Neural crest cell (in vitro differentiated cells): Measurements from ENCODE around the gene ZNF415. TPM values are rescaled to one million over a fixed set of nuclear protein-coding genes. Genes with fewer than 3 reads are reported as not detected.

Experiments used
- DNase-seq: peaks from one replicate; pipeline ENCODE4 v3.0.0; 2021; ENCODE audit warnings: low read depth, mixed read lengths, low spot score
- H3K27ac Mint-ChIP-seq: one replicate; pipeline ENCODE4 v1.8.0; 2021; ENCODE audit warnings: mild to moderate bottlenecking, mixed read lengths; ENCODE audit not compliant: unreplicated experiment
- H3K27me3 Mint-ChIP-seq: 2 replicates; pipeline ENCODE4 v1.8.0; 2021; ENCODE audit warnings: low read depth, mild to moderate bottlenecking, mixed read lengths
- H3K36me3 Mint-ChIP-seq: 2 replicates; pipeline ENCODE4 v1.8.0; 2021; ENCODE audit warnings: low read depth, mild to moderate bottlenecking, mixed read lengths
- H3K4me1 Mint-ChIP-seq: 2 replicates; pipeline ENCODE4 v1.8.0; 2021; ENCODE audit warnings: mixed read lengths
- H3K4me3 Mint-ChIP-seq: one replicate; pipeline ENCODE4 v1.8.0; 2021; ENCODE audit warnings: mild to moderate bottlenecking, mixed read lengths
- H3K9me3 Mint-ChIP-seq: 2 replicates; pipeline ENCODE4 v1.8.0; 2021; ENCODE audit warnings: mixed read lengths
- total RNA-seq: library from RNA; stranded (reverse); gene quantifications from 2 replicates; pipeline ENCODE4 v1.2.1, GENCODE V29; 2021
- TF ChIP-seq, protein P1 (sequence below): fragments of 200-600 bp; sonication (generic); conservative IDR thresholded peaks from 2 replicates; pipeline ENCODE4 v1.5.0; 2021; ENCODE audit warnings: antibody characterized with exemption, mild to moderate bottlenecking

Gene ZNF415
- total RNA-seq, 1 donor from 2014 or later, result 13.6 TPM

DNA sequence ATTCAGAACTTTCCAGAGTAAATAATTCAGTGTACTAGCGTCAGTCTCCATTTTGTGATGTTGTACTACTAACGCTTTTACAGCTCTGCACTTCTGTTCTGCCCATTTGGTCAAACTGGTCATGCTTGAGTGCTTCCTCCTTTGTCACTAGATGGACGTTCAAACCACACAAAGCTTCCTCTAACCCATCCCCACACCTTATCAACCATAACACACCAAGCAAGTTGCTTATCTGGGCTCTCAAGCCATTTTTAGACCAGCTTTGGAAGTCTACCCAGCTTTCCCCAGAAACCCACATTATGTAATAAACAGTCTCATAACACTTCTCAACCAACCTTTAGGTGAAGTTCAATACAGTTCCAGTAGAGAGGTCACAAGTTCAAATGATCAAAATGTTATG is 28.4 kb upstream of the ZNF415 start:
- Mint-ChIP-seq H3K9me3 (peaks cover 23% of the 10 kb centered on the region), H3K27ac (no peak overlapping the region), H3K4me3 (peak overlapping the region; percentile 77), H3K4me1 (peaks cover 20% of the 10 kb centered on the region), H3K27me3 (no peaks in the 10 kb centered on the region), H3K36me3 (peaks cover 47% of the 10 kb centered on the region)
- TF ChIP-seq, protein P1, sequence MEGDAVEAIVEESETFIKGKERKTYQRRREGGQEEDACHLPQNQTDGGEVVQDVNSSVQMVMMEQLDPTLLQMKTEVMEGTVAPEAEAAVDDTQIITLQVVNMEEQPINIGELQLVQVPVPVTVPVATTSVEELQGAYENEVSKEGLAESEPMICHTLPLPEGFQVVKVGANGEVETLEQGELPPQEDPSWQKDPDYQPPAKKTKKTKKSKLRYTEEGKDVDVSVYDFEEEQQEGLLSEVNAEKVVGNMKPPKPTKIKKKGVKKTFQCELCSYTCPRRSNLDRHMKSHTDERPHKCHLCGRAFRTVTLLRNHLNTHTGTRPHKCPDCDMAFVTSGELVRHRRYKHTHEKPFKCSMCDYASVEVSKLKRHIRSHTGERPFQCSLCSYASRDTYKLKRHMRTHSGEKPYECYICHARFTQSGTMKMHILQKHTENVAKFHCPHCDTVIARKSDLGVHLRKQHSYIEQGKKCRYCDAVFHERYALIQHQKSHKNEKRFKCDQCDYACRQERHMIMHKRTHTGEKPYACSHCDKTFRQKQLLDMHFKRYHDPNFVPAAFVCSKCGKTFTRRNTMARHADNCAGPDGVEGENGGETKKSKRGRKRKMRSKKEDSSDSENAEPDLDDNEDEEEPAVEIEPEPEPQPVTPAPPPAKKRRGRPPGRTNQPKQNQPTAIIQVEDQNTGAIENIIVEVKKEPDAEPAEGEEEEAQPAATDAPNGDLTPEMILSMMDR, result no peak
- DNase-seq, result no peak

DNA sequence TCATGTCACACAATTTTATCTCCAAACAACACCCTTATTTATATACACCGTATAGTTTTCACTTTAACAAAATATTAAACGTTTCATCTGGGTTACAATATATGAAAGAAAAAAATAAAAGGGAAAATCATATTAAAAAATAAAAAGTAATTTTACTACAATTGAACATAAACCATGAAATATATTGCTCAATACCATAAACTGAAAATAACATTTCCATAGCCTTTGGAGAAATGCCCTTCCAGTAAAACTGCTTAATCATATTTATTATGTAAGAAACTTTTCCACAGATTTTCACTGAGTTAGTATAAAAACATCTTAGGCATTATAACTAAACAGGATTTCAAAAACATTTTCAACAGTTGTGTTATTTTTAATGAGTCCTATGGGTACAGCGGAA is 27.6 kb upstream of the ZNF415 start:
- Mint-ChIP-seq H3K27ac (no peak overlapping the region), H3K4me3 (peak overlapping the region; percentile 88), H3K27me3 (no peaks in the 10 kb centered on the region), H3K36me3 (peaks cover 39% of the 10 kb centered on the region), H3K4me1 (peaks cover 20% of the 10 kb centered on the region), H3K9me3 (peaks cover 16% of the 10 kb centered on the region)
- no peak for DNase-seq
- TF ChIP-seq, protein P1, result no peak

DNA sequence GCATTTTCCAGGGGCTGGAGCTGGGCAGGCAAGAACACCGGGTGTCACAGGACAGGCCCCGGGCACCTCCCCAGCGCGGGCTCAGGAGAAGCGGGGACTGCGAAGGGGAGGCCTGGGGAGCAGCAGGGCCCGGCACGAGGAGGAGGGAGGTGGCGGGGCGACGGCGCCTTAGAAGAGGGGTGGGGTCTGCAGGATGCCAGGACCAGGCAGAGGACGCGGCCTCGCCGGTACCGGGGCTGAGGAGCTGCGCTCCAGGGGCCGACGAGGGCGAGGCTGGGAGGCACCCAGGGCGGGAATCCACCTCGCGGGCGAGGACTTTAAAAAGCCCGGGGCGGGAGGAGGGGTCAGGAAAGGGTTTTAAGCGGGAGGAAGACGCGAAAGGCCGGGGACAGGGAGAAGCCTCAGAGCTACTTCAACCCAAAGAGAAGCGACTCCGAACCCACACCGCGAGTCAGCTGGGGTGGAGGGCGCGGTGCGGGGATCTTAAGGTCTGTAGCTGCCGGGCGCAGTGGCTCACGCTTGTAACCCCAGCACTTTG is 25.5 kb upstream of the ZNF415 start:
- H3K9me3 Mint-ChIP-seq, result peaks cover 6% of the 10 kb centered on the region
- TF ChIP-seq, protein P1, result no peak
- peak; percentile 23 for DNase-seq
- no peaks in the 10 kb centered on the region for H3K27me3 Mint-ChIP-seq
- H3K36me3 Mint-ChIP-seq, result peaks cover 37% of the 10 kb centered on the region
- H3K27ac Mint-ChIP-seq, result peak overlapping the region; percentile 27
- H3K4me3 Mint-ChIP-seq, result peak overlapping the region; percentile 88
- H3K4me1 Mint-ChIP-seq, result peaks cover 20% of the 10 kb centered on the region

DNA sequence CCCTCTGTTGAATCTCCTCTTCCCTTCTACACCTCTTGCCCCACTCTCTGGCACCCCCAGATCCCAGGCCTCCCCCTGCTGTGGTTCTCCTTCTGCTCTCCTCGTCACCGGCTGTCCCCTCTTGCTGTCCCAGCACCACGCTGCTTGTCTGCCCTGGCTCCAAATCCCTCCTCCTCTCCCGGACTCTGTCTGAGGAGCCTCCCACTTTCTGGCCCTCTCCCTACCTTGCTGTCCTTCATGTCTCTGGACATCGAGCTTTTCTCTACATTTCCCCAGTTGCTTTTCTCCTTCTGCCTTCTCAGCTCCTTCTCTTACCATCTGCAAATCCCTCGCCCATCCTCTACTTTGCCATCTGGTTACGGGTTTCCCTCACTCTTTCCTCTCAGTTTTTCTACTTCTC is 24.9 kb upstream of the ZNF415 start:
- peaks cover 41% of the 10 kb centered on the region for H3K36me3 Mint-ChIP-seq
- peak overlapping the region; percentile 88 for H3K4me3 Mint-ChIP-seq
- H3K27me3 Mint-ChIP-seq, result no peaks in the 10 kb centered on the region
- H3K9me3 Mint-ChIP-seq, result peaks cover 9% of the 10 kb centered on the region
- peak overlapping the region; percentile 21 for H3K27ac Mint-ChIP-seq
- TF ChIP-seq, protein P1, result no peak
- no peak for DNase-seq
- H3K4me1 Mint-ChIP-seq, result peaks cover 20% of the 10 kb centered on the region

DNA sequence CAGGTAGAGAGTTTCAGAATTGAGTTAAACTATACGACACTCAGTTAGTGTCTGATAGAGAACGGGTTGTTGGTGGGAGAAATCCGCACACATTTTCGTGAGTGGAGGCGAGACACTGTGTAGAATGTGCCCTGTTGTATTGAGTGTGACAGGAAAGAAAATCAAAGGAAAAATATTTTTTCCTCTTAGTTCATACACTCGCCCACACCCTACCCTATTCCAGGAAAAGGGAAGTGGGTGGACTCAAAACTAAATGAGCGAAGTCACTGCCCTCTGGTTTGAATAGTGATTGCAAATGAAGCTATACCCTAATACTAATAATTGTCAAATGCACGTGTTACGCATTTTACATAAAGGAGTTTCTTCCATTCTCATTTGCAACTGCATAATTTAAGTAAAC is 24.1 kb upstream of the ZNF415 start:
- Mint-ChIP-seq H3K27ac (no peak overlapping the region), H3K9me3 (peaks cover 9% of the 10 kb centered on the region), H3K4me3 (peak overlapping the region; percentile 88), H3K27me3 (no peaks in the 10 kb centered on the region), H3K4me1 (peaks cover 20% of the 10 kb centered on the region), H3K36me3 (peaks cover 45% of the 10 kb centered on the region)
- DNase-seq, result no peak
- TF ChIP-seq, protein P1, result no peak
